K562 (cell line): ENCODE measurements around the gene ACO2. TPM values are rescaled to one million over a fixed set of nuclear protein-coding genes. Genes with fewer than 3 reads are reported as not detected.

Source experiments
- CBFB ChIP-seq: sonication (generic); formaldehyde crosslinking; IDR thresholded peaks from 2 replicates; pipeline ENCODE4 v1.4.0; 2020; ENCODE audit warnings: mild to moderate bottlenecking, missing genetic modification reagents
- HCFC1 ChIP-seq: IDR thresholded peaks from 2 replicates; pipeline ENCODE4 v1.6.1; 2012; ENCODE audit warnings: low read depth, low read length, improper control_type of control experiment
- JUN ChIP-seq, 2 experiments: sonication (generic) in 1 of 2; formaldehyde crosslinking in 1 of 2; IDR thresholded peaks; 2 replicates each; pipeline versions ENCODE4 v1.6.1 to v1.8.0; 2012 to 2022; ENCODE audit warnings: borderline replicate concordance in 2 of 2, mild to moderate bottlenecking in 2 of 2, improper control_type of control experiment in 1 of 2, low read depth in 1 of 2, low read length in 1 of 2, missing genetic modification reagents in 1 of 2
- POLR2AphosphoS2 ChIP-seq: IDR thresholded peaks from 2 replicates; pipeline ENCODE4 v1.6.1; 2012; ENCODE audit warnings: low read length, improper control_type of control experiment
- SP2 ChIP-seq: IDR thresholded peaks from 2 replicates; pipeline ENCODE4 v1.6.1; 2011; ENCODE audit warnings: mild to moderate bottlenecking, low read depth, low read length, moderate library complexity; ENCODE audit not compliant: poor library complexity, severe bottlenecking; ENCODE audit errors: extremely low read depth
- XRCC5 ChIP-seq: fragments of 200-400 bp; formaldehyde crosslinking; IDR thresholded peaks from 2 replicates; pipeline ENCODE4 v1.6.1; 2017; ENCODE audit warnings: low read depth, mild to moderate bottlenecking, low read length
- ZNF140 ChIP-seq: fragments of 250-450 bp; sonication (Bioruptor Pico); IDR thresholded peaks from 2 replicates; pipeline ENCODE4 v1.8.0; 2021; ENCODE audit warnings: moderate library complexity, mild to moderate bottlenecking, inconsistent platforms
- ZNF444 ChIP-seq: fragments of 250-450 bp; sonication (Bioruptor Pico); IDR thresholded peaks from 2 replicates; pipeline ENCODE4 v1.4.0; 2020; ENCODE audit warnings: mild to moderate bottlenecking, moderate library complexity
- polyA plus RNA-seq, 8 experiments: library from polyadenylated mRNA; depleted of rRNA in 4 of 8; stranded (reverse) in 5 of 8; unstranded in 3 of 8; fragments of >200 nt; fragmentation: Nextera tagmentation in 2 of 8; fragmentation: Illumina TruSeq in 1 of 8; extraction: Ambion mirVana in 2 of 8; extraction: Trizol in 1 of 8; gene quantifications; 2 replicates each; pipeline versions ENCODE4 v1.2.1 to v1.2.3, GENCODE V29; 2011 to 2014; ENCODE audit warnings: inconsistent platforms in 1 of 8, missing spikeins in 1 of 8
- total RNA-seq, 7 experiments: library from RNA; depleted of rRNA in 6 of 7; stranded (reverse); fragments of >200 nt in 6 of 7; fragmentation: Illumina TruSeq in 2 of 7; extraction: Trizol in 2 of 7; gene quantifications; 2 replicates each; pipeline versions ENCODE4 v1.2.1 to v1.2.3, GENCODE V29; 2011 to 2021; ENCODE audit warnings: low replicate concordance in 1 of 7
- TF ChIP-seq, protein P1 (sequence below): fragments of 250-450 bp; sonication (Bioruptor Pico); IDR thresholded peaks from 2 replicates; pipeline ENCODE4 v1.5.1; 2021; ENCODE audit warnings: mild to moderate bottlenecking
- TF ChIP-seq, protein P2 (sequence below): fragments of 450-650 bp; IDR thresholded peaks from 2 replicates; pipeline ENCODE4 v1.6.1; 2016; ENCODE audit warnings: antibody characterized with exemption
- TF ChIP-seq, protein P3 (sequence below): fragments of 250-450 bp; sonication (Bioruptor Pico); IDR thresholded peaks from 2 replicates; pipeline ENCODE4 v1.9.0; 2021; ENCODE audit warnings: mild to moderate bottlenecking, inconsistent platforms
- TF ChIP-seq, protein P4 (sequence below): fragments of 250-450 bp; sonication (Bioruptor Pico); IDR thresholded peaks from 2 replicates; pipeline ENCODE4 v1.4.0; 2020; ENCODE audit warnings: mild to moderate bottlenecking, moderate library complexity

The ACO2 gene
- total and polyA plus RNA-seq, 9 of the 15 experiments (the other 6 are each of a cell fraction or from before 2014, with no cell fraction given), result 16.2 to 119 (median 43.2) TPM

DNA sequence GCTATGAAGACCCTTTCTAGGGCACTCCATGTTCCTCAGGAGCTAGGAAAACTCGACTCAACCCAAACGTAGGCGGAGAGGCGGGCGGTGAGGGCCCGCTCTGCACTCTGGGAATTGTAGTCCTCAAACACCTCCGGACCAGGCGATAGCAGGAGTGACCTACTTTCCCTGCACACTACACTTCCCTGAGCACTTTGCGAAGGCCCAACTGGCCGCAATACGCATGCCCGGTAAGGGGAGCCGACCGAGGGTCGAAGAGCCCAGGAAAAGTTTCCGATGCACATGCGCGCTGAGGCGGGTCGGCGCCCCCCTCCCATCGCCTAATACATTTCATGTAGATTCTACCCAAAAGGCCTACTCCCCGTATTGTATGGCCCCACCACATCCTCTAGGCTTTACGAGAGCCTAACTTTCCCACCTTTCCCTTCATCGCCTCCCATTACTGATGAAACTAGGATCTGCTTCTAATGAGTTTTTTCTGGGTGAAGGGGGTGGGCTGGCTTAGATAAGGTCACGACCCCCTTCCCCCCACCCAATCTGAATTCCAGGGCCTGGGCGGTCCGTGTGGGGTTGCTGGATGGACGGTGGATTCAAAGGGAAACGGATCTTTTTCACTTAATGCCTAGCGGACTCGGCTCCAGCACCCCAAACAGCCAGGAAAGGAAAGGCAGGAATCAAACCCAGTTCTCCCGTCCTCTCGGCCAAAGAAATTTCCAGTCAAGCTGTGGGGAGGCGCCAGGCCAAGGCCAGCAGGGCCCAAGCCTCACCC lies 24.4 kb upstream of the ACO2 start (continued):
- TF ChIP-seq POLR2AphosphoS2 (0 out of 2 replicates have a peak, but pooled peaks have one; percentile 49), HCFC1 (peak; percentile 91), ZNF140 (CRISPR knock-in tag) (no peak), JUN (IDR thresholded peaks at IDR 0.05; ENCODE audit: borderline replicate concordance, low read depth, low read length) (0 out of 2 replicates have a peak, but pooled peaks have one; percentile 34), JUN (CRISPR knock-in tag; IDR thresholded peaks at IDR 0.05; ENCODE audit: borderline replicate concordance) (no peak), XRCC5 (0 out of 2 replicates have a peak, but pooled peaks have one; percentile 35), CBFB (CRISPR knock-in tag) (no peak), SP2 (no peak), ZNF444 (CRISPR knock-in tag) (no peak)
- TF ChIP-seq, protein P1, sequence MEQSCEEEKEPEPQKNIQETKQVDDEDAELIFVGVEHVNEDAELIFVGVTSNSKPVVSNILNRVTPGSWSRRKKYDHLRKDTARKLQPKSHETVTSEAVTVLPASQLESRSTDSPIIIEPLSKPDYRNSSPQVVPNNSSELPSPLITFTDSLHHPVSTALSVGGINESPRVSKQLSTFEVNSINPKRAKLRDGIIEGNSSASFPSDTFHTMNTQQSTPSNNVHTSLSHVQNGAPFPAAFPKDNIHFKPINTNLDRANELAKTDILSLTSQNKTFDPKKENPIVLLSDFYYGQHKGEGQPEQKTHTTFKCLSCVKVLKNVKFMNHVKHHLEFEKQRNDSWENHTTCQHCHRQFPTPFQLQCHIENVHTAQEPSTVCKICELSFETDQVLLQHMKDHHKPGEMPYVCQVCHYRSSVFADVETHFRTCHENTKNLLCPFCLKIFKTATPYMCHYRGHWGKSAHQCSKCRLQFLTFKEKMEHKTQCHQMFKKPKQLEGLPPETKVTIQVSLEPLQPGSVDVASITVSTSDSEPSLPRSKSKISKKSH, result no peak
- TF ChIP-seq, protein P2, sequence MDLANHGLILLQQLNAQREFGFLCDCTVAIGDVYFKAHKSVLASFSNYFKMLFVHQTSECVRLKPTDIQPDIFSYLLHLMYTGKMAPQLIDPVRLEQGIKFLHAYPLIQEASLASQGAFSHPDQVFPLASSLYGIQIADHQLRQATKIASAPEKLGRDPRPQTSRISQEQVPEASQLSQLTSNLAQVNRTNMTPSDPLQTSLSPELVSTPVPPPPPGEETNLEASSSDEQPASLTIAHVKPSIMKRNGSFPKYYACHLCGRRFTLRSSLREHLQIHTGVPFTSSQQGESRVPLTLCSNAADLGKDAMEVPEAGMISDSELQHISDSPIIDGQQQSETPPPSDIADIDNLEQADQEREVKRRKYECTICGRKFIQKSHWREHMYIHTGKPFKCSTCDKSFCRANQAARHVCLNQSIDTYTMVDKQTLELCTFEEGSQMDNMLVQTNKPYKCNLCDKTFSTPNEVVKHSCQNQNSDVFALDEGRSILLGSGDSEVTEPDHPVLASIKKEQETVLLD, result peak; percentile 60
- TF ChIP-seq, protein P3, sequence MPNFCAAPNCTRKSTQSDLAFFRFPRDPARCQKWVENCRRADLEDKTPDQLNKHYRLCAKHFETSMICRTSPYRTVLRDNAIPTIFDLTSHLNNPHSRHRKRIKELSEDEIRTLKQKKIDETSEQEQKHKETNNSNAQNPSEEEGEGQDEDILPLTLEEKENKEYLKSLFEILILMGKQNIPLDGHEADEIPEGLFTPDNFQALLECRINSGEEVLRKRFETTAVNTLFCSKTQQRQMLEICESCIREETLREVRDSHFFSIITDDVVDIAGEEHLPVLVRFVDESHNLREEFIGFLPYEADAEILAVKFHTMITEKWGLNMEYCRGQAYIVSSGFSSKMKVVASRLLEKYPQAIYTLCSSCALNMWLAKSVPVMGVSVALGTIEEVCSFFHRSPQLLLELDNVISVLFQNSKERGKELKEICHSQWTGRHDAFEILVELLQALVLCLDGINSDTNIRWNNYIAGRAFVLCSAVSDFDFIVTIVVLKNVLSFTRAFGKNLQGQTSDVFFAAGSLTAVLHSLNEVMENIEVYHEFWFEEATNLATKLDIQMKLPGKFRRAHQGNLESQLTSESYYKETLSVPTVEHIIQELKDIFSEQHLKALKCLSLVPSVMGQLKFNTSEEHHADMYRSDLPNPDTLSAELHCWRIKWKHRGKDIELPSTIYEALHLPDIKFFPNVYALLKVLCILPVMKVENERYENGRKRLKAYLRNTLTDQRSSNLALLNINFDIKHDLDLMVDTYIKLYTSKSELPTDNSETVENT (CRISPR knock-in tag), result no peak
- TF ChIP-seq, protein P4, sequence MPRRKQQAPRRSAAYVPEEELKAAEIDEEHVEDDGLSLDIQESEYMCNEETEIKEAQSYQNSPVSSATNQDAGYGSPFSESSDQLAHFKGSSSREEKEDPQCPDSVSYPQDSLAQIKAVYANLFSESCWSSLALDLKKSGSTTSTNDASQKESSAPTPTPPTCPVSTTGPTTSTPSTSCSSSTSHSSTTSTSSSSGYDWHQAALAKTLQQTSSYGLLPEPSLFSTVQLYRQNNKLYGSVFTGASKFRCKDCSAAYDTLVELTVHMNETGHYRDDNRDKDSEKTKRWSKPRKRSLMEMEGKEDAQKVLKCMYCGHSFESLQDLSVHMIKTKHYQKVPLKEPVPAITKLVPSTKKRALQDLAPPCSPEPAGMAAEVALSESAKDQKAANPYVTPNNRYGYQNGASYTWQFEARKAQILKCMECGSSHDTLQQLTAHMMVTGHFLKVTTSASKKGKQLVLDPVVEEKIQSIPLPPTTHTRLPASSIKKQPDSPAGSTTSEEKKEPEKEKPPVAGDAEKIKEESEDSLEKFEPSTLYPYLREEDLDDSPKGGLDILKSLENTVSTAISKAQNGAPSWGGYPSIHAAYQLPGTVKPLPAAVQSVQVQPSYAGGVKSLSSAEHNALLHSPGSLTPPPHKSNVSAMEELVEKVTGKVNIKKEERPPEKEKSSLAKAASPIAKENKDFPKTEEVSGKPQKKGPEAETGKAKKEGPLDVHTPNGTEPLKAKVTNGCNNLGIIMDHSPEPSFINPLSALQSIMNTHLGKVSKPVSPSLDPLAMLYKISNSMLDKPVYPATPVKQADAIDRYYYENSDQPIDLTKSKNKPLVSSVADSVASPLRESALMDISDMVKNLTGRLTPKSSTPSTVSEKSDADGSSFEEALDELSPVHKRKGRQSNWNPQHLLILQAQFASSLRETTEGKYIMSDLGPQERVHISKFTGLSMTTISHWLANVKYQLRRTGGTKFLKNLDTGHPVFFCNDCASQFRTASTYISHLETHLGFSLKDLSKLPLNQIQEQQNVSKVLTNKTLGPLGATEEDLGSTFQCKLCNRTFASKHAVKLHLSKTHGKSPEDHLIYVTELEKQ, result no peak
